ENCODE data around the gene TTLL5. TPM values are rescaled to one million over a fixed set of nuclear protein-coding genes. Genes with fewer than 3 reads are reported as not detected.

Gene TTLL5
- total and polyA plus RNA-seq, 2 of the 13 experiments (the other 11 are each of a cell fraction or from before 2014, with no cell fraction given): 11.8 to 18.8 TPM

GRCh38 chr14:75985618-75986438 is 324.8 kb downstream of the TTLL5 start, which contains the start of gene IFT43 (continued):
- TF ChIP-seq, protein P1, sequence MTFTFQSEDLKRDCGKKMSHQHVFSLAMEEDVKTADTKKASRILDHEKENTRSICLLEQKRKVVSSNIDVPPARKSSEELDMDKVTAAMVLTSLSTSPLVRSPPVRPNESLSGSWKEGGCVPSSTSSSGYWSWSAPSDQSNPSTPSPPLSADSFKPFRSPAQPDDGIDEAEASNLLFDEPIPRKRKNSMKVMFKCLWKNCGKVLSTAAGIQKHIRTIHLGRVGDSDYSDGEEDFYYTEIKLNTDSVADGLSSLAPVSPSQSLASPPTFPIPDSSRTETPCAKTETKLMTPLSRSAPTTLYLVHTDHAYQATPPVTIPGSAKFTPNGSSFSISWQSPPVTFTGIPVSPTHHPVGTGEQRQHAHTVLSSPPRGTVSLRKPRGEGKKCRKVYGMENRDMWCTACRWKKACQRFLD (CRISPR knock-in tag; IDR thresholded peaks at IDR 0.05; ENCODE audit: borderline replicate concordance): no peak
- TF ChIP-seq ZFP37 (CRISPR knock-in tag; IDR thresholded peaks at IDR 0.05; ENCODE audit: borderline replicate concordance) (no peak), ZNF205 (CRISPR knock-in tag; IDR thresholded peaks at IDR 0.05) (no peak), ZNF337 (CRISPR knock-in tag; IDR thresholded peaks at IDR 0.05; ENCODE audit: borderline replicate concordance, low read depth) (no peak), ZNF883 (CRISPR knock-in tag; IDR thresholded peaks at IDR 0.05; ENCODE audit: not compliant biosample characterization) (no peak), HHEX (CRISPR knock-in tag; IDR thresholded peaks at IDR 0.05) (no peak), TGIF2 (CRISPR knock-in tag; IDR thresholded peaks at IDR 0.05) (no peak), SOX13 (IDR thresholded peaks at IDR 0.05) (no peak), SOX13 (CRISPR knock-in tag; conservative IDR thresholded peaks at IDR 0.05 in 1 of 2, IDR thresholded peaks at IDR 0.05 in 1 of 2) (no peak)

- no peaks in the 10 kb centered on the region for H3K36me3 ChIP-seq (replicated peaks in 1 of 2; ENCODE audit: control insufficient read depth in 1 of 2, insufficient read depth in 2 of 2, low read length in 2 of 2)
- H3K79me2 ChIP-seq (ENCODE audit: insufficient read depth, low read length): no peaks in the 10 kb centered on the region
- FAIRE-seq (no peak), ATAC-seq (no peak), DNase-seq (ENCODE audit: low spot score) (no peak)
- TF ChIP-seq HNRNPL (IDR thresholded peaks at IDR 0.05; ENCODE audit: low read depth, low read length): no peak
- BruUV-seq (replicated peaks): no TSS peak
- no peaks in the 10 kb centered on the region for H4K20me1 ChIP-seq (ENCODE audit: insufficient read depth, low read length)
- H3K27ac ChIP-seq (ENCODE audit: extremely low read length, insufficient read depth, low read length): no peak overlapping the region
- intact Hi-C loops (cut with micrococcal nuclease; ENCODE audit: unreplicated experiment) (loop anchor here (10.0 kb wide), 1 partner anchor 162 kb away; no protein-coding TSS in a partner anchor), in situ Hi-C loops (cut with HindIII; ENCODE audit: extremely low pct_ligation_motif_present, low pct_unique_long_range_greater_than_20kb) (no loop called here)
- H3K4me2 ChIP-seq (ENCODE audit: low read depth, low read length): peak overlapping the region; percentile 0; the same call in 1 of the 2 replicates
- H3K9ac ChIP-seq (ENCODE audit: insufficient read depth, low read depth, low read length): no peak overlapping the region
- no peak overlapping the region for H2AFZ ChIP-seq (ENCODE audit: low read length)
- POLR2A ChIA-PET: no interaction called here
- H3K9me3 ChIP-seq (ENCODE audit: low read length): no peaks in the 10 kb centered on the region
- WGBS (ENCODE audit: low lambda C conversion rate): 12% methylated on average over 6 of the region's 6 CpGs
- CTCF ChIA-PET (ENCODE audit: low intra/inter-chr PET ratio, low total read pairs): no interaction called here
- H3K27me3 ChIP-seq (ENCODE audit: control insufficient read depth in 1 of 2, insufficient read depth in 2 of 2, low read length in 2 of 2): 0 out of 5 replicates have a peak, but pooled peaks cover 0 to 4% of the 10 kb centered on the region in 2 experiments
- peaks cover 60% of the 10 kb centered on the region for H3K4me1 ChIP-seq (ENCODE audit: insufficient read depth, low read length)
- H3K4me3 ChIP-seq (replicated peaks in 1 of 3; ENCODE audit: insufficient read depth in 1 of 3, low read depth in 2 of 3, low read length in 3 of 3): no peak overlapping the region; a peak in 1 of 6 replicates
Observed at GRCh38 chr14:75986439-75986765, 325.4 kb downstream of the TTLL5 start.
